Left renal cortex interstitium (tissue), 4 donors: ENCODE data around the gene DPEP2NB. TPM values are rescaled to one million over a fixed set of nuclear protein-coding genes. Genes with fewer than 3 reads are reported as not detected.

ENCODE experiments used
- DNase-seq, 4 donors: peaks; one replicate each; pipeline ENCODE4 v3.0.0-alpha.2; 2013; ENCODE audit warnings: low read depth in 4 of 4, low spot score in 2 of 4, missing footprints in 1 of 4
- polyA plus RNA-seq, 4 donors: library from polyadenylated mRNA; unstranded; fragments of 120-200 nt; gene quantifications; one replicate each; pipeline ENCODE4 v1.2.1, GENCODE V29; 2013; ENCODE audit not compliant: insufficient read length in 4 of 4

The DPEP2NB gene
- polyA plus RNA-seq, 4 donors: not detected

GRCh38 chr16:67964477-67965131, 51.1 kb downstream of the DPEP2NB start:
- no peak for DNase-seq

- peak in 1 of 4 donors; percentile 11 for DNase-seq
Observed at GRCh38 chr16:67963662-67964321, 51.9 kb downstream of the DPEP2NB start.

Other genes starting within 250 kb of the DPEP2NB start
- 10 to 100 TPM; 18.4 to 34.4 (median 25.0) TPM for gene RANBP10, start 209.4 kb downstream of the DPEP2NB start, polyA plus RNA-seq
- 10 to 100 TPM in 1 of 4 donors, 1 to 10 TPM in 3; 6.3 to 10.7 (median 7.7) TPM for gene TSNAXIP1, start 209.0 kb downstream of the DPEP2NB start, polyA plus RNA-seq
- gene THAP11, start 173.6 kb downstream of the DPEP2NB start, polyA plus RNA-seq: 10 to 100 TPM; 26.8 to 40.0 (median 32.0) TPM
- 100 to 1,000 TPM; 114 to 134 (median 127) TPM for gene NUTF2, start 169.0 kb downstream of the DPEP2NB start, polyA plus RNA-seq
- gene CENPT, start 168.2 kb downstream of the DPEP2NB start, polyA plus RNA-seq: 10 to 100 TPM; 37.4 to 62.4 (median 50.7) TPM
- 100 to 1,000 TPM in 2 of 4 donors, 10 to 100 TPM in 2; 75.0 to 106 (median 97.3) TPM for gene EDC4, start 142.9 kb downstream of the DPEP2NB start, polyA plus RNA-seq
- gene NRN1L, start 131.0 kb downstream of the DPEP2NB start, polyA plus RNA-seq: under 1 TPM in 3 of 4 donors, not detected in 1; 0.30 to 0.68 (median 0.63) TPM
- gene PSKH1, start 122.7 kb downstream of the DPEP2NB start, polyA plus RNA-seq: 10 to 100 TPM; 33.5 to 44.6 (median 40.1) TPM
- 1 to 10 TPM; 4.5 to 7.1 (median 5.8) TPM for gene CTRL, start 84.0 kb downstream of the DPEP2NB start, polyA plus RNA-seq
- 10 to 100 TPM; 20.3 to 39.4 (median 28.3) TPM for gene PSMB10, start 79.1 kb downstream of the DPEP2NB start, polyA plus RNA-seq
- 10 to 100 TPM; 13.7 to 32.8 (median 20.2) TPM for gene LCAT, start 71.8 kb downstream of the DPEP2NB start, polyA plus RNA-seq
- 10 to 100 TPM; 32.4 to 47.4 (median 40.2) TPM for gene SLC12A4, start 47.3 kb downstream of the DPEP2NB start, polyA plus RNA-seq
- gene DPEP3, start 35.4 kb downstream of the DPEP2NB start, polyA plus RNA-seq: under 1 TPM in 3 of 4 donors, not detected in 1; 0.05 to 0.21 (median 0.08) TPM
- gene DPEP2, start 16.4 kb downstream of the DPEP2NB start, polyA plus RNA-seq: 1 to 10 TPM in 1 of 4 donors, under 1 TPM in 3; 0.45 to 1.1 (median 0.78) TPM
- gene DDX28, start 7.3 kb upstream of the DPEP2NB start, polyA plus RNA-seq: 10 to 100 TPM in 3 of 4 donors, 1 to 10 TPM in 1; 9.0 to 13.7 (median 10.9) TPM
- 10 to 100 TPM; 13.5 to 19.5 (median 15.5) TPM for gene DUS2, start 7.4 kb upstream of the DPEP2NB start, polyA plus RNA-seq
- gene NFATC3, start 69.5 kb upstream of the DPEP2NB start, polyA plus RNA-seq: 10 to 100 TPM; 30.8 to 35.5 (median 32.9) TPM
- gene ESRP2, start 220.2 kb upstream of the DPEP2NB start, polyA plus RNA-seq: 10 to 100 TPM; 25.5 to 44.0 (median 32.1) TPM
- 10 to 100 TPM; 21.6 to 27.0 (median 22.9) TPM for gene PLA2G15, start 229.5 kb upstream of the DPEP2NB start, polyA plus RNA-seq
- 10 to 100 TPM; 12.1 to 20.3 (median 14.8) TPM for gene SLC7A6, start 248.6 kb upstream of the DPEP2NB start, polyA plus RNA-seq